Effector memory CD8-positive, alpha-beta T cell (primary cell): ENCODE measurements around the gene ZSCAN5C.
A peak's percentile ranks its signal among the peaks of the same experiment; 100 is the strongest.
"Not testable (repeated sequence)": the region's sequence is repeated elsewhere in the genome, so short reads cannot be mapped to it uniquely, and the experiment has no call there.

Source experiments
- ATAC-seq: fragments of 150-1000 bp; cut with Tn5 transposase; replicated peaks from 2 replicates; pipeline ENCODE4 v1.10.0; 2021; ENCODE audit warnings: mild to moderate bottlenecking, moderate library complexity
- DNase-seq, 3 experiments: peaks; one replicate each; pipeline ENCODE4 v3.0.0; 2021
- H3K27ac Mint-ChIP-seq, 2 donors: one replicate each; pipeline ENCODE4 v1.8.0; 2022; ENCODE audit warnings: mild to moderate bottlenecking in 2 of 2, mixed read lengths in 2 of 2, moderate library complexity in 2 of 2
- H3K27me3 Mint-ChIP-seq, 2 donors: one replicate each; pipeline ENCODE4 v1.8.0; 2022; ENCODE audit warnings: mixed read lengths in 2 of 2
- H3K36me3 Mint-ChIP-seq: one replicate; pipeline ENCODE4 v1.8.0; 2022; ENCODE audit warnings: mild to moderate bottlenecking, moderate library complexity, mixed read lengths; ENCODE audit not compliant: insufficient read depth
- H3K4me1 Mint-ChIP-seq, 2 donors: one replicate each; pipeline ENCODE4 v1.8.0; 2022; ENCODE audit warnings: low read depth in 2 of 2, mixed read lengths in 2 of 2
- H3K4me3 Mint-ChIP-seq, 2 donors: one replicate each; pipeline ENCODE4 v1.8.0; 2022; ENCODE audit warnings: mild to moderate bottlenecking in 2 of 2, mixed read lengths in 2 of 2, moderate library complexity in 2 of 2
- H3K9me3 Mint-ChIP-seq, 2 donors: one replicate each; pipeline ENCODE4 v1.8.0; 2022; ENCODE audit warnings: mixed read lengths in 2 of 2

The ZSCAN5C gene

GRCh38 chr19:56210036-56210435 is 8.0 kb downstream of the ZSCAN5C start:
- H3K36me3 Mint-ChIP-seq, H3K4me3 Mint-ChIP-seq: not testable (repeated sequence)

GRCh38 chr19:56211718-56212117 is 9.6 kb downstream of the ZSCAN5C start:
- H3K36me3 Mint-ChIP-seq = no peaks in the 10 kb centered on the region
- ATAC-seq (no peak), DNase-seq (no peak)
- H3K27ac Mint-ChIP-seq = no peak overlapping the region
- H3K9me3 Mint-ChIP-seq = no peaks in the 10 kb centered on the region
- peaks cover 27 to 61% of the 10 kb centered on the region in 2 donors for H3K27me3 Mint-ChIP-seq
- H3K4me3 Mint-ChIP-seq = no peak overlapping the region
- no peaks in the 10 kb centered on the region for H3K4me1 Mint-ChIP-seq

More at GRCh38 chr19:56210036-56210435, 8.0 kb downstream of the ZSCAN5C start:
- peaks cover 41 to 68% of the 10 kb centered on the region in 2 donors for H3K27me3 Mint-ChIP-seq
- H3K27ac Mint-ChIP-seq, H3K4me1 Mint-ChIP-seq, DNase-seq, H3K9me3 Mint-ChIP-seq, ATAC-seq: not testable (repeated sequence)

- Mint-ChIP-seq H3K27me3 (peaks cover 9 to 38% of the 10 kb centered on the region in 2 donors), H3K4me1 (no peaks in the 10 kb centered on the region), H3K27ac (no peak overlapping the region), H3K4me3 (no peak overlapping the region), H3K36me3 (no peaks in the 10 kb centered on the region), H3K9me3 (no peaks in the 10 kb centered on the region)
- ATAC-seq (no peak), DNase-seq (no peak)
Observed at GRCh38 chr19:56217039-56217949, 15.2 kb downstream of the ZSCAN5C start.

- Mint-ChIP-seq H3K27ac (no peak overlapping the region), H3K9me3 (no peaks in the 10 kb centered on the region), H3K27me3 (peaks cover 9 to 28% of the 10 kb centered on the region in 2 donors), H3K36me3 (peaks cover 4% of the 10 kb centered on the region), H3K4me3 (no peak overlapping the region), H3K4me1 (no peaks in the 10 kb centered on the region)
- ATAC-seq (no peak), DNase-seq (no peak)
Observed at GRCh38 chr19:56218961-56219360, 16.9 kb downstream of the ZSCAN5C start.

GRCh38 chr19:56221442-56221841 is 19.4 kb downstream of the ZSCAN5C start:
- not testable (repeated sequence) for H3K27me3 Mint-ChIP-seq, H3K4me1 Mint-ChIP-seq, DNase-seq, H3K9me3 Mint-ChIP-seq, H3K4me3 Mint-ChIP-seq, H3K36me3 Mint-ChIP-seq, ATAC-seq, H3K27ac Mint-ChIP-seq

- Mint-ChIP-seq H3K4me1 (peaks cover 0 to 3% of the 10 kb centered on the region in 2 donors), H3K27ac (no peak overlapping the region), H3K9me3 (no peaks in the 10 kb centered on the region), H3K36me3 (peaks cover 4% of the 10 kb centered on the region), H3K4me3 (no peak overlapping the region), H3K27me3 (peaks cover 0 to 9% of the 10 kb centered on the region in 2 donors)
- ATAC-seq (no peak), DNase-seq (no peak)
Observed at GRCh38 chr19:56221851-56222250, 19.8 kb downstream of the ZSCAN5C start.

- Mint-ChIP-seq H3K4me1 (peaks cover 0 to 3% of the 10 kb centered on the region in 2 donors), H3K9me3 (no peaks in the 10 kb centered on the region), H3K36me3 (peaks cover 4% of the 10 kb centered on the region), H3K27me3 (peaks cover 0 to 5% of the 10 kb centered on the region in 2 donors), H3K27ac (no peak overlapping the region), H3K4me3 (no peak overlapping the region)
- ATAC-seq (no peak), DNase-seq (no peak)
Observed at GRCh38 chr19:56222901-56223300, 20.8 kb downstream of the ZSCAN5C start.

- no peaks in the 10 kb centered on the region for H3K9me3 Mint-ChIP-seq
- H3K4me1 Mint-ChIP-seq = peaks cover 0 to 3% of the 10 kb centered on the region in 2 donors
- ATAC-seq (no peak), DNase-seq (no peak)
- no peak overlapping the region for H3K4me3 Mint-ChIP-seq
- no peak overlapping the region for H3K27ac Mint-ChIP-seq
- H3K36me3 Mint-ChIP-seq = peaks cover 4% of the 10 kb centered on the region
- no peaks in the 10 kb centered on the region for H3K27me3 Mint-ChIP-seq
Observed at GRCh38 chr19:56223481-56223880, 21.4 kb downstream of the ZSCAN5C start.

- Mint-ChIP-seq H3K4me1 (no peaks in the 10 kb centered on the region), H3K27ac (no peak overlapping the region), H3K36me3 (no peaks in the 10 kb centered on the region), H3K27me3 (no peaks in the 10 kb centered on the region), H3K9me3 (no peaks in the 10 kb centered on the region), H3K4me3 (no peak overlapping the region)
- no peak for ATAC-seq
- no peak for DNase-seq
Observed at GRCh38 chr19:56245121-56245740, 43.2 kb downstream of the ZSCAN5C start.

- not testable (repeated sequence) for H3K9me3 Mint-ChIP-seq, H3K4me1 Mint-ChIP-seq, H3K27me3 Mint-ChIP-seq, ATAC-seq, H3K27ac Mint-ChIP-seq, H3K36me3 Mint-ChIP-seq, H3K4me3 Mint-ChIP-seq, DNase-seq
Observed at GRCh38 chr19:56245764-56246163, 43.7 kb downstream of the ZSCAN5C start.

GRCh38 chr19:56248736-56249338 is 46.8 kb downstream of the ZSCAN5C start:
- H3K36me3 Mint-ChIP-seq, H3K27ac Mint-ChIP-seq, H3K4me1 Mint-ChIP-seq, H3K27me3 Mint-ChIP-seq, H3K9me3 Mint-ChIP-seq, H3K4me3 Mint-ChIP-seq, DNase-seq, ATAC-seq: not testable (repeated sequence)

GRCh38 chr19:56252699-56253422 is 50.8 kb downstream of the ZSCAN5C start:
- Mint-ChIP-seq H3K4me3 (no peak overlapping the region), H3K9me3 (no peaks in the 10 kb centered on the region), H3K4me1 (peaks cover 0 to 3% of the 10 kb centered on the region in 2 donors), H3K36me3 (no peaks in the 10 kb centered on the region), H3K27ac (no peak overlapping the region), H3K27me3 (peaks cover 0 to 9% of the 10 kb centered on the region in 2 donors)
- ATAC-seq (peak; percentile 68), DNase-seq (peak; percentile 59 to 63 (median 62))

GRCh38 chr19:56253737-56254136 is 51.7 kb downstream of the ZSCAN5C start:
- peak; percentile 33 for ATAC-seq

More at GRCh38 chr19:56253737-56254136, 51.7 kb downstream of the ZSCAN5C start:
- no peaks in the 10 kb centered on the region for H3K36me3 Mint-ChIP-seq
- H3K4me3 Mint-ChIP-seq = no peak overlapping the region
- DNase-seq = no peak
- peaks cover 0 to 9% of the 10 kb centered on the region in 2 donors for H3K27me3 Mint-ChIP-seq
- H3K4me1 Mint-ChIP-seq = peaks cover 0 to 3% of the 10 kb centered on the region in 2 donors
- no peak overlapping the region for H3K27ac Mint-ChIP-seq
- no peaks in the 10 kb centered on the region for H3K9me3 Mint-ChIP-seq
